ENCODE results near the gene KATNAL2. TPM values are rescaled to one million over a fixed set of nuclear protein-coding genes. Genes with fewer than 3 reads are reported as not detected.

The KATNAL2 gene
- total RNA-seq, 2 experiments from 2014 or later = 1.3 to 1.6 TPM

DNA sequence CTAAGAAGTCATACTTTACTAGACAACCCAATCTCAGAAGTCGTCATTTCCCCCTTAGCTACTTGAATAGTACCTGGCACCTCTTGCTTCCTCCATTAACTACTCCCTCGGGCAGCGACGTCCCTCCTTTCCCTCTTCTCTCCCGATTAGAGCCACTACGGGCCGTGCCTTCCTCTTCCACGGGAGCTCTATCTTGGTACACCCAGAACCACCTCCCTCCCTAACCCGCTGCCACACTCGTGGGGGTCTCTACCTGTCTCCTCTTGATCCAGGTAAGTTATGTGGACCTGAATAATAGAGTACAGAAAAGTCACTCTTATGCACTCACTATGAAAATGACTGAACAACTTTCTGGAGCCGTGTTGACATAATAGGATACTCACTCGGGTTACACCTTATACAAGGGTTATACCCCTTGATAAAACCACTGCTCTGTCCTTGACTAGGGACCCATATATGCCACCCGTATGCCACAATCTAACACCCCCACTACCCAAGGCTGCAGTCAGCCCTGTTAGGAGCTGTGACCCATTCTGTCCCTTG is 233.5 kb downstream of the KATNAL2 start:
- Mint-ChIP-seq H3K9me3 (no peaks in the 10 kb centered on the region), H3K27me3 (no peaks in the 10 kb centered on the region), H3K4me1 (peaks cover 40% of the 10 kb centered on the region), H3K36me3 (peaks cover 34% of the 10 kb centered on the region), H3K27ac (peak overlapping the region; percentile 91), H3K4me3 (peak overlapping the region; percentile 93)
- no peak for DNase-seq

DNA sequence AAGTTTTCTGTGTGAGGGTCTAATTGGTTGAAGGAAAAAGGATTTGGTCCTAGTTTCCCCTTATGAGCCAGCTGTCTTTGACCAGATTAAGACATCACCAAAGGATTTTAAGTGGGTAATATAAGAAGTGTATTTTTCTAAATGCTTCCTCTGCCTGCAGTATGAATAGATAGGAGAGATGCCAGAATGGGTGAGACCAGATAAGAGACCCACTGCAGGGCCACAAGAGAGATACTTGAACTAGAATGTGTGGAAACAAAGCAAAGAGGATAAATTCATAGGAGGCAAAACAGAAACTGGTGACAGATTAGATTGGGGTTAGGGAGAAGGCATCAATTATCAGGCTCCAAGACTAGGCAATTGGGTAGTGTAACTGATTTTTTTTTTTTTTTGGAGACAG is 234.0 kb downstream of the KATNAL2 start:
- DNase-seq = no peak
- Mint-ChIP-seq H3K27me3 (no peaks in the 10 kb centered on the region), H3K36me3 (peaks cover 32% of the 10 kb centered on the region), H3K4me3 (peak overlapping the region; percentile 93), H3K9me3 (no peaks in the 10 kb centered on the region), H3K27ac (peak overlapping the region; percentile 91), H3K4me1 (peaks cover 35% of the 10 kb centered on the region)

Other genes with a start within 250 kb of the KATNAL2 start
- not detected for gene ST8SIA5, start 160.5 kb upstream of the KATNAL2 start, total RNA-seq
- 10 to 100 TPM; 37.4 to 38.8 TPM for gene PIAS2, start 95 bp upstream of the KATNAL2 start, total RNA-seq
- not detected for gene ELOA2, start 118.0 kb downstream of the KATNAL2 start, total RNA-seq
- gene HDHD2, start 232.9 kb downstream of the KATNAL2 start, total RNA-seq = 10 to 100 TPM; 23.0 to 25.9 TPM

All from activated naive CD8-positive, alpha-beta T cell treated with anti-CD3 and anti-CD28 coated beads for 36 hours (primary cell).